T-helper 1 cell (primary cell): Measurements from ENCODE around the gene CACNA2D3.

Source experiments
- DNase-seq, 5 donors: peaks; one replicate each; pipeline ENCODE4 v3.0.0-alpha.2; 2012 to 2020

Gene CACNA2D3

GRCh38 chr3:54171951-54172350, 49.6 kb downstream of the CACNA2D3 start:
- DNase-seq = no peak

GRCh38 chr3:54173371-54173770, 51.0 kb downstream of the CACNA2D3 start:
- no peak for DNase-seq

- DNase-seq = no peak
These were observed 53.8 kb downstream of the CACNA2D3 start for GRCh38 chr3:54176106-54176505.

GRCh38 chr3:54177816-54178215, 55.5 kb downstream of the CACNA2D3 start:
- no peak for DNase-seq

- no peak for DNase-seq
These were observed 56.0 kb downstream of the CACNA2D3 start for GRCh38 chr3:54178376-54178775.

- no peak for DNase-seq
These were observed 58.6 kb downstream of the CACNA2D3 start for GRCh38 chr3:54180921-54181320.

GRCh38 chr3:54182242-54182641, 59.9 kb downstream of the CACNA2D3 start:
- DNase-seq = no peak

- no peak for DNase-seq
These were observed 63.4 kb downstream of the CACNA2D3 start for GRCh38 chr3:54185740-54186139.

- DNase-seq = peak in 2 of 5 donors; percentile 6 to 7
These were observed 65.9 kb downstream of the CACNA2D3 start for GRCh38 chr3:54188176-54188791.

GRCh38 chr3:54191220-54191619, 68.9 kb downstream of the CACNA2D3 start:
- no peak for DNase-seq

- no peak for DNase-seq
These were observed 69.7 kb downstream of the CACNA2D3 start for GRCh38 chr3:54192026-54192425.

- no peak for DNase-seq
These were observed 70.7 kb downstream of the CACNA2D3 start for GRCh38 chr3:54193093-54193492.

- no peak for DNase-seq
These were observed 74.1 kb downstream of the CACNA2D3 start for GRCh38 chr3:54196360-54196991.

GRCh38 chr3:54197509-54197908, 75.2 kb downstream of the CACNA2D3 start:
- DNase-seq = no peak

GRCh38 chr3:54198556-54198955, 76.2 kb downstream of the CACNA2D3 start:
- no peak for DNase-seq

- DNase-seq = no peak
These were observed 79.7 kb downstream of the CACNA2D3 start for GRCh38 chr3:54202054-54202453.

- no peak for DNase-seq
These were observed 80.4 kb downstream of the CACNA2D3 start for GRCh38 chr3:54202651-54203248.

GRCh38 chr3:54206874-54207273, 84.5 kb downstream of the CACNA2D3 start:
- no peak for DNase-seq

- no peak for DNase-seq
These were observed 88.7 kb downstream of the CACNA2D3 start for GRCh38 chr3:54211097-54211496.

GRCh38 chr3:54212723-54213122, 90.4 kb downstream of the CACNA2D3 start:
- no peak for DNase-seq

- DNase-seq = no peak
These were observed 91.6 kb downstream of the CACNA2D3 start for GRCh38 chr3:54213907-54214306.

- no peak for DNase-seq
These were observed 92.5 kb downstream of the CACNA2D3 start for GRCh38 chr3:54214845-54215244.

- no peak for DNase-seq
These were observed 93.2 kb downstream of the CACNA2D3 start for GRCh38 chr3:54215521-54215920.

- DNase-seq = no peak
These were observed 95.5 kb downstream of the CACNA2D3 start for GRCh38 chr3:54217828-54218227.
